ENCODE results near the gene LRRC61.

The LRRC61 gene

GRCh38 chr7:150358433-150358832 is 35.3 kb downstream of the LRRC61 start:
- no peak for DNase-seq

- DNase-seq, result no peak
Observed at GRCh38 chr7:150358988-150359621, 36.0 kb downstream of the LRRC61 start.

- no peak for DNase-seq
Observed at GRCh38 chr7:150359622-150360362, 36.6 kb downstream of the LRRC61 start.

DNA sequence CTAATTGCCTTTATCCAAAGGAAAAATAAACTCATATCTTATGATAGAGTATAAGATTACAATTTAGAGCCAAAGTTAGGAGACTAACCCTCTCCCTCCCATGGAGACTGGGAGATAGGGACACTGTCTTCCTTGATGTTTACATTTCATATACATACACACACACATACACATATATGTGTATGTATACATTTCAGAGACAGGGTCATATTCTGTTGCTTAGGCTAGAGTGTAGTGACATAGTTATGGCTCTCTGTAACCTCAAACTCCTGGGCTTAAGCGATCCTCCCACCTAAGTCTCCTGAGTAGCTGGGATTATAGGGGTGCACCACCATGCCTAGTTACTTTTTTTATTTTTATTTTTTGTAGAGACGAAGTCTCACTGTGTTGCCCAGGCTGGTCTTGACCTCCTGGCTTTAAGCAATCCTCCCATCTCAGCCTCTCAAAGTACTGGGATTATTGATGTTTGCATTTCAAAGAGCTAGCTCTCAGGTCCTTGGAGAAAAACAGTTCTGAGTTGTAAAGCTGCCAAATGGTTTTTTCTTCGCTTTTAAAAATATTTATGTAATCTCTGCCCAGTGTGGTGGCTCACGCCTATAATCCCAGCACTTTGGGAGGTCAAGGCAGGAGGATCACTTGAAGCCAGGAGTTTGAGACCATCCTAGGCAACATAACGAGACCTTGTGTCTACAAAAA is 37.4 kb downstream of the LRRC61 start:
- DNase-seq, result no peak

DNA sequence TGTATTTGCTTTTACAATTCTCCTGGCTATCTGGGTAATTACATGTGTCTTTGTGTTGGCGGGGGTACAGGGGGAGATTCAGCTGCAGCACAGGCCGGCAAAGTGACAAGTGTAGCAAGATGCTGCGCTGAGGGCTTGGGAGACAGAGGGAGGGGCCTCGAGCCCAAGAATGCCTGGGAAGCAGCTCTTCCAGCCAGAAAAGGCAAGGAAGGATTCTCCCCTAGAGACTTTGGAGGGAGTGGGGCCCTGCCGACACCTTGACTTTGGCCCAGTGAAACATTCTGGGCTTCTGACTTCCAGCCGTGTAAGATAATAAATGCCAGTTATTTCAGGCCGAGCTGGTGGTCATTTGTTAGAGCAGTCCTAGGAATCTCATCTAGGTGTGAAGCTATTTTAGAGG is 38.2 kb downstream of the LRRC61 start:
- no peak for DNase-seq

GRCh38 chr7:150361807-150362621 is 38.9 kb downstream of the LRRC61 start:
- DNase-seq, result no peak

- no peak for DNase-seq
Observed at GRCh38 chr7:150363370-150363769, 40.2 kb downstream of the LRRC61 start.

GRCh38 chr7:150363872-150364271 is 40.7 kb downstream of the LRRC61 start:
- DNase-seq, result no peak

DNA sequence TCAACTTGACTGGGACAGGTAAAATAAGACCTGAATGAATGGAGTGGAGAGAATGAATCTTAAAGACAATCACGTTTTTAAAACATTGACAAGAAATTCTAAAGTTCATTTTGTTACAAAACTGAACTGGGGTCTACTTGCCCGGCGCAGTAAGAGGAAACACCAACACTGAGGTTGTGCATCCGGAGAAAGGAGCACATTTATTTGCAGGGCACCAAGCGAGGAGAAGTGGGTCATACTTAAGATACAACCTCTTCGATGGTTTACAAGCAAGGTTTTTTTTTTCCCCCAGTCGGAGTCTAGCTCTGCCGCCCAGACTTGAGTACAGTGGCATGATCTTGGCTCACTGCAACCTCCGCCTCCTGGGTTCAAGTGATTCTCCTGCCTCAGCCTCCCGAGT is 42.0 kb downstream of the LRRC61 start:
- DNase-seq, result no peak

- DNase-seq, result no peak
Observed at GRCh38 chr7:150365673-150366398, 42.7 kb downstream of the LRRC61 start.

- no peak for DNase-seq
Observed at GRCh38 chr7:150367677-150368095, 44.5 kb downstream of the LRRC61 start.

- DNase-seq, result peak; percentile 70
Observed at GRCh38 chr7:150368096-150368883, 45.1 kb downstream of the LRRC61 start, which contains the start of gene REPIN1. Gene REPIN1 (plus strand): TSS chr7:150368822. CDS start chr7:150369712, 890 bp downstream.

DNA sequence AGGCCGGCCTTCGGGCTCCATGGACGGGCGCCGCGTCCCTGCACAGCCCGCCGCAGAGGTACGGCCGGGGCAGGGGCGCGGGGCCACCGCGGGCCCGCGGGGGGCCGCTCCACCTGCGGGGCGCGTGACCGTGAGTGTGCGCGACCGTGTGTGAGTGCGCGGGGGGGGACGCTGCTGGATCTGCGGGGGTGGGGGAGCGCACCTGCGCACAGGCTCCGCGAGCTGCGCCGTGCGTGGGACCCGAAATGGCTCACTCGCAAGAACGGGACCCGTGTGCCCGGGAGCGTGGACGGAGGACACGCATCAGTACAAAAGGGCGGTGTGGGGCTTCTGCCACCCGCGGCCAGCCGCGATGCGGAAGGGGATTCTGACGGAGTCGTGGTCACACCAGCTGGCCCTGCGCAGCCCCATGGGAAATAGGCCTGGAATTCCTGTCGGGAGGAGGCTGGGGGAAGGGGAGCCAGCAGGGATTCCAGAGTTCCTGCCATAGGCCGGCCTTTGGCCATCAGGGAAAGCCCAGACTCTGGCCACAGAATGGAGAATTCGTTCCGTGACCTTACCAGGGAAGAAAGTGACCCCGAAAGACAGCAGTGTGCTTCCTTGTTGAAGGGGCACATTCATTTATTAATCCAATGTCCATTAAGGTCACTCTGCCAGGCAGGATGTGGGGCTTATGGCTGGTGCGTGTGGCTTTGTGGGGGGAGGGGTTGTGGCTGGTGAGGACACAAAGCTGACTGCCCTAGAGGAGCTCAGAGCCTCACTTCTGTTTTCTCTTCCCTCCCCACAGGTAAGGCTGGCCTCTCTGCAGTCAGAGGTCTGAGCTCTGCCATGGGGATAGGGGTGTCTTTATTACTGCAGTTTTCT is 46.0 kb downstream of the LRRC61 start:
- DNase-seq, result peak; percentile 63

- no peak for DNase-seq
Observed at GRCh38 chr7:150369748-150370501, 46.8 kb downstream of the LRRC61 start.

- no peak for DNase-seq
Observed at GRCh38 chr7:150370612-150371071, 47.5 kb downstream of the LRRC61 start.

- DNase-seq, result no peak
Observed at GRCh38 chr7:150371131-150371995, 48.2 kb downstream of the LRRC61 start.

- no peak for DNase-seq
Observed at GRCh38 chr7:150371996-150372270, 48.8 kb downstream of the LRRC61 start.

DNA sequence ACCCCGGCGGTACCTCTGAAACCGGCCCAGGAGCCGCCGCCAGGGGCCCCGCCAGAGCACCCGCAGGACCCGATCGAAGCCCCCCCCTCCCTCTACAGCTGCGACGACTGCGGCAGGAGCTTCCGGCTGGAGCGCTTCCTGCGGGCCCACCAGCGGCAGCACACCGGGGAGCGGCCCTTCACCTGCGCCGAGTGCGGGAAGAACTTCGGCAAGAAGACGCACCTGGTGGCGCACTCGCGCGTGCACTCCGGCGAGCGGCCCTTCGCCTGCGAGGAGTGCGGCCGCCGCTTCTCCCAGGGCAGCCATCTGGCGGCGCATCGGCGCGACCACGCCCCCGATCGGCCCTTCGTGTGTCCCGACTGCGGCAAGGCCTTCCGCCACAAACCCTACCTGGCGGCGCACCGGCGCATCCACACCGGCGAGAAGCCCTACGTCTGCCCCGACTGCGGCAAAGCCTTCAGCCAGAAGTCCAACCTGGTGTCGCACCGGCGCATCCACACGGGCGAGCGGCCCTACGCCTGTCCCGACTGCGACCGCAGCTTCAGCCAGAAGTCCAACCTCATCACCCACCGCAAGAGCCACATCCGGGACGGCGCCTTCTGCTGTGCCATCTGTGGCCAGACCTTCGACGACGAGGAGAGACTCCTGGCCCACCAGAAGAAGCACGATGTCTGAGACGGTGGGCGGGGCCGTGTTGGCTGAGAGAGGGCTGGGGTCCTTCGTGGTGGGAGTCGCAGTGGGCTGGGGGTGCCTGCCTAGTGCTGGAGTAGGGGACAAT is 49.3 kb downstream of the LRRC61 start:
- no peak for DNase-seq

All from activated T-cell treated with anti-CD3 and anti-CD28 coated beads for 4 hours (primary cell).